ENCODE data around the gene IGLON5. TPM values are rescaled to one million over a fixed set of nuclear protein-coding genes. Genes with fewer than 3 reads are reported as not detected.

IGLON5 gene
- total RNA-seq, 1 experiment from 2014 or later, result not detected

DNA sequence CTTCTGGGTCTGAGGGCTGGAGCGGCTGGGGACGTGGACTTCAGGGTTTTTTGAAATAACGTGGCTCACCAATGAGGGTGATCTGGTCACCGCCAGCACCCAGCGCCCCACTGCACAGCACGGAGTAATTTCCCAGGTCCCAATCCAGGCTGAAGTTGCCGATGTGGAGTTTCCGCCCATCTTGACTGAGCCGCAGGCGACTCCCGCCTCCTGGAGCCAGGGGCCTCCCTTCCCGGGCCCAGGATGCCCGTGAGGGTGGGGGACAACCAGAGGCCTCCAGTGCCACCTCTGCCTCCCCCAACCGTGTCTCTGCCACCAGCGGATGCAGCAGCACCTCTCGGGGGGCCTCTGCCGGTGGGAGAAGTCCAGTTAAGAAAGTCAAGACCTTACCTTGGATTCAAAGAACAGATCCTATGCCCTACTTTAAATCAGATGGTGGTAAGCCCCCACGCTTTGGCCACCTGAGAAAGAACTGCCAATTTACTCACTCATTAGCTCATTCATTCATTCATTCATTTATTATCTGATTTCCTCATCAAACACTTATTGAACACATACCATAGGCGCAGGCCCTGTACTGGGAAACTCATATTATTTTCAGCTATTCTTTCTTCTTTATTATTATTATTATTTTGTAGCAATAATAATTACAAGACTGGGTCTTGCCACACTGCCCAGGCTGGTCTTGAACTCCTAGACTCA is 26.6 kb downstream of the IGLON5 start:
- no peaks in the 10 kb centered on the region for H3K27me3 ChIP-seq (ENCODE audit: insufficient read depth, low read depth)
- H2AFZ ChIP-seq, result peak overlapping the region; percentile 79
- H3K4me3 ChIP-seq, result no peak overlapping the region
- H3K9me2 ChIP-seq (ENCODE audit: insufficient read depth), result no peaks in the 10 kb centered on the region
- ChIA-PET CTCF (interaction anchor here (1.5 kb wide), 1 partner anchor 319 kb away, joined by 4 read pairs; no protein-coding TSS in a partner anchor), POLR2A (ENCODE audit: unreplicated experiment) (no interaction called here)
- H4K20me1 ChIP-seq (ENCODE audit: insufficient read depth), result no peaks in the 10 kb centered on the region
- peak overlapping the region; percentile 76 for H3K4me2 ChIP-seq
- H3K36me3 ChIP-seq (ENCODE audit: low read depth), result no peaks in the 10 kb centered on the region
- no peaks in the 10 kb centered on the region for H3K79me2 ChIP-seq (ENCODE audit: low read depth)
- H3K9me3 ChIP-seq (ENCODE audit: insufficient read depth, low read depth), result no peaks in the 10 kb centered on the region
- peaks cover 28% of the 10 kb centered on the region for H3F3A ChIP-seq (ENCODE audit: insufficient read depth, low read depth)
- peaks cover 21% of the 10 kb centered on the region for H3K4me1 ChIP-seq (replicated peaks; ENCODE audit: insufficient read depth)
- TF ChIP-seq, protein P1, sequence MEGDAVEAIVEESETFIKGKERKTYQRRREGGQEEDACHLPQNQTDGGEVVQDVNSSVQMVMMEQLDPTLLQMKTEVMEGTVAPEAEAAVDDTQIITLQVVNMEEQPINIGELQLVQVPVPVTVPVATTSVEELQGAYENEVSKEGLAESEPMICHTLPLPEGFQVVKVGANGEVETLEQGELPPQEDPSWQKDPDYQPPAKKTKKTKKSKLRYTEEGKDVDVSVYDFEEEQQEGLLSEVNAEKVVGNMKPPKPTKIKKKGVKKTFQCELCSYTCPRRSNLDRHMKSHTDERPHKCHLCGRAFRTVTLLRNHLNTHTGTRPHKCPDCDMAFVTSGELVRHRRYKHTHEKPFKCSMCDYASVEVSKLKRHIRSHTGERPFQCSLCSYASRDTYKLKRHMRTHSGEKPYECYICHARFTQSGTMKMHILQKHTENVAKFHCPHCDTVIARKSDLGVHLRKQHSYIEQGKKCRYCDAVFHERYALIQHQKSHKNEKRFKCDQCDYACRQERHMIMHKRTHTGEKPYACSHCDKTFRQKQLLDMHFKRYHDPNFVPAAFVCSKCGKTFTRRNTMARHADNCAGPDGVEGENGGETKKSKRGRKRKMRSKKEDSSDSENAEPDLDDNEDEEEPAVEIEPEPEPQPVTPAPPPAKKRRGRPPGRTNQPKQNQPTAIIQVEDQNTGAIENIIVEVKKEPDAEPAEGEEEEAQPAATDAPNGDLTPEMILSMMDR (conservative IDR thresholded peaks at IDR 0.05), result no peak
- no peak for TF ChIP-seq EZH2 (IDR thresholded peaks at IDR 0.05; ENCODE audit: low read depth)
- intact Hi-C loops (cut with micrococcal nuclease; ENCODE audit: unreplicated experiment), result loop anchor here (1.0 to 2.0 kb wide), 4 partner anchors 57 to 257 kb away; no protein-coding TSS in a partner anchor
- DNase-seq, result no peak
- no TSS peak for BruUV-seq (replicated peaks)
- H3K27ac ChIP-seq, result no peak overlapping the region

DNA sequence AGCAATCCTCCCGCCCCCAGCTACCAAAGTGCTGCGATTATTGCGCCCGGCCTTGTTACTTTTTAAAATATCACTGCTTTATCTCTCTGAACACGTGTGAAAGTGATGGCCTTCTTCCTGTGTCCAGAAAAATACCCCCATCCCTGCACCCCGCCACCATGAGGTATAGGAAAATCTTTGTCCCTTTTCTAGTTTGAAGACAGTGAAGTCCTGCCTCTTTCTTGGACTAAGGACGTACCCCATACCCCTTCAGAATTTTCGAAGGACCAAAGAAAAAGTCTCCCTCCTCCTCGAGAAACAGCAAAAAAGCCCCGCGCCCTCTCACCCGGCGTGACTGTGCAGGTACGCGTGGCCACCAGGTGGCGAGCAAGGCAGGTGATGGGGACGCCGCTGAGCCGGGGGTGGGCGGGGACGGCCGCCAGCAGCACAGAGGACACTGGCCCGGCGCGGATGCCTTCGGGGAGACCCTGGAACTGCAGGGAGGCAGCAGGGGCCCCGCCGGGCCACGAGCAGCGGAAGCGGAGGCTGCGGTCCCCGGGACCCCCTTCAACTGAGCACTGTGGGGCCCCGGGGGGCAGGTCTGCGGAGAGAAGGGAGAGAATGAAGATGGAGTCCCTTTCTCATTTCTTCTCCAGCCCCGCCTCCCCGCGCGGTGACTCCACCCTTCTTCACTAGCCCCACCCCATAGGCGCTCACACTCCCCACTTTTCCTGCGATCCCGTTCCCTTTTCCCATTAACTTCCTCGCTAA is 27.3 kb downstream of the IGLON5 start:
- Histone ChIP-seq H2AFZ (peak overlapping the region; percentile 79), H3K27ac (no peak overlapping the region), H3K4me2 (peak overlapping the region; percentile 76), H3K9me3 (ENCODE audit: insufficient read depth, low read depth) (no peaks in the 10 kb centered on the region), H3K4me1 (replicated peaks; ENCODE audit: insufficient read depth) (peaks cover 21% of the 10 kb centered on the region), H3K27me3 (ENCODE audit: insufficient read depth, low read depth) (no peaks in the 10 kb centered on the region), H3K4me3 (peak overlapping the region; percentile 84), H4K20me1 (ENCODE audit: insufficient read depth) (no peaks in the 10 kb centered on the region), H3K79me2 (ENCODE audit: low read depth) (no peaks in the 10 kb centered on the region), H3F3A (ENCODE audit: insufficient read depth, low read depth) (peaks cover 29% of the 10 kb centered on the region), H3K36me3 (ENCODE audit: low read depth) (no peaks in the 10 kb centered on the region), H3K9me2 (ENCODE audit: insufficient read depth) (no peaks in the 10 kb centered on the region)
- BruUV-seq (replicated peaks), result no TSS peak
- ChIA-PET CTCF (interaction anchor here (0.8 to 1.5 kb wide), 2 partner anchors 318 to 322 kb away, joined by 4 read pairs; no protein-coding TSS in a partner anchor), POLR2A (ENCODE audit: unreplicated experiment) (interaction anchor here (1.4 kb wide), 1 partner anchor 29 kb away, joined by 9 read pairs; no protein-coding TSS in a partner anchor)
- no peak for TF ChIP-seq EZH2 (IDR thresholded peaks at IDR 0.05; ENCODE audit: low read depth)
- TF ChIP-seq, protein P1 (conservative IDR thresholded peaks at IDR 0.05), result peak; percentile 97
- DNase-seq, result peak; percentile 65 to 85
- intact Hi-C loops (cut with micrococcal nuclease; ENCODE audit: unreplicated experiment), result loop anchor here (1.0 to 2.0 kb wide), 6 partner anchors 29 to 319 kb away; no protein-coding TSS in a partner anchor

DNA sequence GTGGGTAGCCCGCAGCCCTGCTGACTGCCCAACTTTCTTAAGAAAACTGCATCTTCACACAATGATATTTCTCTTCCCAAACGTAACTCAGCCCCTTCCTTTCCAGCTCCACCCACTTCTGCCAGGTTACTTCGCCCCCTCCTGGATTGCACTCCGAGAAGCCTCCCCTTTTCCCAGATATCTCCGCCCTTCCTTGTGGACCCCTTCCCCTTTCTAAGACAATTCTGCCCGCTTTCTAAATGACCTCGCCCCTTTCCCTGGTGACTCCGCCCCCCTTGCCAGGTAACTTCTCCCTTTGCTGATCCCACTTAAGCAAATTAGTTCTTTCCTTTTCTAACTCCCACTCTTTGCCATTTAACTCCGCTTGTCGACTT is 27.9 kb downstream of the IGLON5 start:
- Histone ChIP-seq H4K20me1 (ENCODE audit: insufficient read depth) (no peaks in the 10 kb centered on the region), H3K9me2 (ENCODE audit: insufficient read depth) (no peaks in the 10 kb centered on the region), H3K4me2 (peak overlapping the region; percentile 76), H3K4me1 (replicated peaks; ENCODE audit: insufficient read depth) (peaks cover 21% of the 10 kb centered on the region), H2AFZ (peak overlapping the region; percentile 79), H3K4me3 (peak overlapping the region; percentile 84), H3K27me3 (ENCODE audit: insufficient read depth, low read depth) (no peaks in the 10 kb centered on the region), H3K36me3 (ENCODE audit: low read depth) (no peaks in the 10 kb centered on the region), H3K79me2 (ENCODE audit: low read depth) (no peaks in the 10 kb centered on the region), H3K9me3 (ENCODE audit: insufficient read depth, low read depth) (no peaks in the 10 kb centered on the region), H3K27ac (no peak overlapping the region), H3F3A (ENCODE audit: insufficient read depth, low read depth) (peaks cover 29% of the 10 kb centered on the region)
- ChIA-PET POLR2A (ENCODE audit: unreplicated experiment) (interaction anchor here (0.5 to 1.4 kb wide), 5 partner anchors 26 to 370 kb away, joined by 3 to 9 read pairs (median 5); partner anchors contain the start of gene KLK6), CTCF (interaction anchor here (0.6 to 1.5 kb wide), 6 partner anchors 23 to 350 kb away, joined by 3 to 6 read pairs (median 4); no protein-coding TSS in a partner anchor)
- TF ChIP-seq EZH2 (IDR thresholded peaks at IDR 0.05; ENCODE audit: low read depth), result no peak
- TF ChIP-seq, protein P1 (conservative IDR thresholded peaks at IDR 0.05), result no peak
- BruUV-seq (replicated peaks), result no TSS peak
- DNase-seq, result no peak
- intact Hi-C loops (cut with micrococcal nuclease; ENCODE audit: unreplicated experiment), result loop anchor here (1.0 to 2.0 kb wide), 4 partner anchors 28 to 318 kb away; no protein-coding TSS in a partner anchor
